OCI-LY1 (cell line): ENCODE results near the gene LMTK2.

Source experiments
- H2AFZ ChIP-seq: fragments of 200-600 bp; sonication (generic), shearing (Covaris generic); 2 replicates; pipeline ENCODE4 v1.6.0; 2014; ENCODE audit warnings: antibody characterized with exemption, mild to moderate bottlenecking, low read length
- H3F3A ChIP-seq: fragments of 200-600 bp; sonication (generic), shearing (Covaris generic); 2 replicates; pipeline ENCODE4 v1.6.0; 2014; ENCODE audit warnings: mild to moderate bottlenecking, antibody characterized with exemption, low read length, moderate library complexity; ENCODE audit not compliant: insufficient read depth
- H3K27ac ChIP-seq: fragments of 200-600 bp; sonication (generic); 2 replicates; pipeline ENCODE4 v1.5.1; 2014; ENCODE audit warnings: low read length, mixed run types, mild to moderate bottlenecking, low read depth; ENCODE audit not compliant: poor library complexity, severe bottlenecking
- H3K27me3 ChIP-seq: fragments of 200-600 bp; sonication (generic); 2 replicates; pipeline ENCODE4 v1.6.0; 2014; ENCODE audit warnings: antibody characterized with exemption, mild to moderate bottlenecking, low read length, moderate library complexity; ENCODE audit not compliant: insufficient read depth
- H3K36me3 ChIP-seq: fragments of 200-600 bp; sonication (generic); 2 replicates; pipeline ENCODE4 v1.6.1; 2014; ENCODE audit warnings: mild to moderate bottlenecking, antibody characterized with exemption, low read length, moderate library complexity, mixed read lengths; ENCODE audit not compliant: insufficient read depth
- H3K4me1 ChIP-seq: fragments of 200-600 bp; sonication (generic); 2 replicates; pipeline ENCODE4 v1.5.1; 2014; ENCODE audit warnings: mild to moderate bottlenecking, low read length, moderate library complexity; ENCODE audit not compliant: insufficient read depth, severe bottlenecking
- H3K4me2 ChIP-seq: fragments of 200-600 bp; sonication (generic), shearing (Covaris generic); 2 replicates; pipeline ENCODE4 v1.6.1; 2014; ENCODE audit warnings: low read length
- H3K4me3 ChIP-seq: fragments of 200-600 bp; sonication (generic); 2 replicates; pipeline ENCODE4 v1.5.1; 2014; ENCODE audit warnings: low read length, low read depth, mild to moderate bottlenecking, mixed read lengths; ENCODE audit not compliant: poor library complexity, severe bottlenecking
- H3K79me2 ChIP-seq: fragments of 200-600 bp; shearing (Covaris generic); 2 replicates; pipeline ENCODE4 v1.6.1; 2016; ENCODE audit warnings: mixed run types, low read length, mixed read lengths; ENCODE audit not compliant: insufficient read depth
- H3K9ac ChIP-seq: fragments of 200-600 bp; sonication (generic), shearing (Covaris generic); 2 replicates; pipeline ENCODE4 v1.6.1; 2014; ENCODE audit warnings: mild to moderate bottlenecking, low read length, mixed read lengths
- H3K9me2 ChIP-seq: fragments of 200-600 bp; sonication (generic), shearing (Covaris generic); 2 replicates; pipeline ENCODE4 v1.6.1; 2014; ENCODE audit warnings: low read depth, mild to moderate bottlenecking, low read length, mixed read lengths
- H3K9me3 ChIP-seq: fragments of 200-600 bp; shearing (Covaris generic); 2 replicates; pipeline ENCODE4 v1.6.1; 2014; ENCODE audit warnings: low read length, mixed read lengths
- H4K20me1 ChIP-seq: fragments of 200-600 bp; sonication (generic), shearing (Covaris generic); 2 replicates; pipeline ENCODE4 v1.6.0; 2016; ENCODE audit warnings: mild to moderate bottlenecking, low read length; ENCODE audit not compliant: insufficient read depth
- CTCF ChIP-seq: fragments of 200-600 bp; sonication (generic), shearing (Covaris generic); IDR thresholded peaks from 2 replicates; pipeline ENCODE4 v1.5.1; 2017; ENCODE audit warnings: mild to moderate bottlenecking, antibody characterized with exemption, low read length, moderate library complexity, mixed read lengths
- EZH2 ChIP-seq: fragments of 200-600 bp; sonication (generic), shearing (Covaris generic); IDR thresholded peaks from 2 replicates; pipeline ENCODE4 v1.8.0; 2017; ENCODE audit warnings: borderline replicate concordance, mixed run types, mild to moderate bottlenecking, antibody characterized with exemption, low read length, moderate library complexity, mixed read lengths

Gene LMTK2

GRCh38 chr7:98105942-98106544, 619 bp upstream of the LMTK2 start:
- Histone ChIP-seq H2AFZ (no peak overlapping the region), H3K79me2 (peaks cover 5% of the 10 kb centered on the region), H3K27ac (no peak overlapping the region), H3K9ac (no peak overlapping the region), H3K27me3 (peaks cover 5% of the 10 kb centered on the region; the same call in 1 of the 2 replicates), H3K4me2 (no peak overlapping the region), H3K4me1 (peaks cover 14% of the 10 kb centered on the region), H3K4me3 (peak overlapping the region; percentile 84), H4K20me1 (peaks cover 5% of the 10 kb centered on the region; the same call in 1 of the 2 replicates), H3K9me3 (peaks cover 7% of the 10 kb centered on the region; the same call in 1 of the 2 replicates), H3F3A (no peaks in the 10 kb centered on the region), H3K9me2 (no peaks in the 10 kb centered on the region), H3K36me3 (no peaks in the 10 kb centered on the region)
- TF ChIP-seq EZH2: no peak
- no peak for TF ChIP-seq CTCF

DNA sequence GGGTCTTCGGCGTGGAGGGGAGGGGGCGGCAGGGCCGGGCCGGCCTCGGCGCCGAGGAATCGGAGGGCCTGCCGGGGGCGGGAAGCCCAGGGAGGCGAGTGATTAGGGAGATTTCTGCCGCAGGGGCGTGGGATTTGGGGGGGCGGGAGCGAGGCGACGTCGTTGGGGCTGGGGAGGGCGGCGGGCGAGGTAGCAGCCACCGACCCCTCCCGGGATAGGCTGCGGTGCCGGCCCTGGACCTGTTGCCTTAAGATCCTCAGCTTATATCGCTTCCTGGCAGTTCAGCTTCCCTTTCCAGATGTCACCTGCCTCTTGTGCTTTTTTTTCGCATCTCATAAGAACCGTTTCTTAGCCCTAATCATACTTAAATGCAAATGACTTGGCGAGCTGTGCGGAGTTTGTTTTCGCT, 655 bp downstream of the LMTK2 start:
- H3K4me2 ChIP-seq: peak overlapping the region; percentile 75
- H3K4me1 ChIP-seq: peaks cover 14% of the 10 kb centered on the region
- peak overlapping the region; percentile 84 for H3K4me3 ChIP-seq
- TF ChIP-seq CTCF (no peak), EZH2 (no peak)
- H3K36me3 ChIP-seq: no peaks in the 10 kb centered on the region
- no peak overlapping the region for H2AFZ ChIP-seq
- no peak overlapping the region for H3K27ac ChIP-seq
- no peaks in the 10 kb centered on the region for H3F3A ChIP-seq
- peaks cover 10% of the 10 kb centered on the region for H3K79me2 ChIP-seq
- peaks cover 1% of the 10 kb centered on the region; the same call in 1 of the 2 replicates for H3K9me3 ChIP-seq
- H3K27me3 ChIP-seq: peaks cover 3% of the 10 kb centered on the region; the same call in 1 of the 2 replicates
- peak overlapping the region; percentile 76 for H3K9ac ChIP-seq
- peaks cover 10% of the 10 kb centered on the region; the same call in 1 of the 2 replicates for H4K20me1 ChIP-seq
- no peaks in the 10 kb centered on the region for H3K9me2 ChIP-seq

- H3K9me2 ChIP-seq: no peaks in the 10 kb centered on the region
- peaks cover 14% of the 10 kb centered on the region for H3K4me1 ChIP-seq
- TF ChIP-seq CTCF (no peak), EZH2 (no peak)
- H3K36me3 ChIP-seq: no peaks in the 10 kb centered on the region
- H3K9ac ChIP-seq: no peak overlapping the region
- peaks cover 10% of the 10 kb centered on the region for H3K79me2 ChIP-seq
- H3K4me3 ChIP-seq: no peak overlapping the region
- H3K9me3 ChIP-seq: no peaks in the 10 kb centered on the region
- H3K27ac ChIP-seq: no peak overlapping the region
- no peaks in the 10 kb centered on the region for H3F3A ChIP-seq
- H2AFZ ChIP-seq: no peak overlapping the region
- H4K20me1 ChIP-seq: peaks cover 10% of the 10 kb centered on the region; the same call in 1 of the 2 replicates
- no peak overlapping the region for H3K4me2 ChIP-seq
- no peaks in the 10 kb centered on the region for H3K27me3 ChIP-seq
Measured at GRCh38 chr7:98110249-98111022, 3.8 kb downstream of the LMTK2 start.
